Pulmonary artery endothelial cell (primary cell): ENCODE results near the gene MAD1L1. TPM values are rescaled to one million over a fixed set of nuclear protein-coding genes. Genes with fewer than 3 reads are reported as not detected.

Experiments used
- DNase-seq: peaks from one replicate; pipeline ENCODE4 v3.0.0-alpha.2; 2011; ENCODE audit warnings: low read depth, low spot score
- total RNA-seq: library from RNA; depleted of rRNA; stranded (reverse); fragments of >200 nt; gene quantifications from 2 replicates; pipeline ENCODE4 v1.2.3, GENCODE V29; 2014

MAD1L1 gene
- total RNA-seq, 1 donor from 2014 or later: 53.2 TPM

DNA sequence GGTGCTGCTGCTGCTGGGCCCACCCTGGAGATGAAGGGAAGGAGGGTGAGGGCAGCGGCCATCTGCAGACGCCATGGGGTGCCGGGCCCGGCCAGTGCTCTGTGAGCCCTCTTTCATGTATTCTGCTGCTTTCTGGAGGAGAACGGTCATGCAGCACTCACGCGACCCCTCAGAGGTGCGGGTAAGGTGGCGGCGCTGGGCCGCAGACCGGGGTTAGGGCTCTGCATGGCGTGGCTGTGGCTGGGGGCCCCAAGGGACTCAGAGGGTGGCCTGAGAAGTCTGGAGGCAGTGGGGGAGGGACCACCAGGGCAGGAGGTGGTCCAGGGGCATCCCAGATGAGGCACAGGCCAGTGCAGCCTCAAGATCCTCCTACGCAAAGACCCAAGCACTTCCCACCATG lies 287.2 kb downstream of the MAD1L1 start:
- no peak for DNase-seq

DNA sequence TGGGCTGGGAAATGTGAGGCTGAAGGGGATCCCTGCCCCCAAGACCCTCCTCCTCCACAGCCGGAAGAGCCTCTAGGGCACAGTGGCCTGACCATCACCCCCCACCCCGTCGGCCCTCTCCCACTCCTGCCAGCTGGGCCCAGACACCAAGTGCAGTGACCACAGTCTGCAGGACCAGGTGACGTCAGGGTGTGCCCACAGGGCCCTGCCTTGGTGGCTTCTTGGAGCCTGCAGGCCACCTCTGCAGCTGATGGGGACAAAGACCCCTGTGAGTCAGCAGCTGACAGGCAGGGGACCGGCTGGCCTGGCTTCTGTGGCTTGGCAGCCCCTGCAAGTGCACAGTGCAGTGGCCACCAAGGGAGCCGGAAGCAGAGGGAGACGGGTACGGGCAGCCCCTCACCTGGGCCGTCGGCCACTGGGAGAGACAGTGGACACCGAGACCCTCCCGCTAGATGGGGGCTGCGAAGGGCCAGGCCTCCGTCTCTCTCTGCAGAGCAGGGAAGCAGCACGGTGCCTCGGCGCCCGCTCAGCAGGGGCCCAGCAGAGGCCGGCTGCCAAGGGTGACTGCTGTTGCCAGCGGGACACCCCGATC lies 288.0 kb downstream of the MAD1L1 start:
- DNase-seq: no peak

DNA sequence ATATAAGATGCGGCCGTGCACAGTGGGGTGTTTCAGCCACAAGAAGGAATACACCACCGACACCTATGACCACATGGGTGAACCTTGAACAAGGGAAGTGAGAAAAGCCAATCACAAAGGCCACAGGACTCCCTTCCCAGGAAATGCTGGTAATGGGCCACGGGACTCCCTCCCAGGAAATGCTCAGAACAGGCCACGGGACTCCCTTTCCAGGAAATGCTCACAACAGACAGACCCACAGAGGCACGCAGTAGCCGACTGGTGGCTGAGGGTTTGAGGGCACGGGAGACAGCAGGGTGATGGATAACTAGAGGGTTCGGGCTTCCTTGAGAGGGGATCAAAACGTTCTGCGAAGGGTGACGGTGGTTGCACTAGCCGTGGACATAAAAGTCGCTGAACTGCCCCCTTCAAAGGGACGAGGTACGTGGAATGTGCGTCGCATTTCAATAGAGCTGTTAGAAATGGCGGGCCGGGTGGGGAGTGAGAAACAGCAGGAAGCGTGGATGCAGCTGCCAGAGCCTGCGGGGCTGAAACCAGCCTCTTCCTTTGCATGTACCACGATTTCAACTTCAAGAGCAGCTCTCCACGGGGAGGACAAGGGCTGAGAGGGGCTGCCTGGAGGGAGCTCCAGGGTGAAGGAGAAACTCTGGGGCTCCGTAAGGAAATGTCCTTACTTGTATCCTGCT lies 288.7 kb downstream of the MAD1L1 start:
- no peak for DNase-seq

DNA sequence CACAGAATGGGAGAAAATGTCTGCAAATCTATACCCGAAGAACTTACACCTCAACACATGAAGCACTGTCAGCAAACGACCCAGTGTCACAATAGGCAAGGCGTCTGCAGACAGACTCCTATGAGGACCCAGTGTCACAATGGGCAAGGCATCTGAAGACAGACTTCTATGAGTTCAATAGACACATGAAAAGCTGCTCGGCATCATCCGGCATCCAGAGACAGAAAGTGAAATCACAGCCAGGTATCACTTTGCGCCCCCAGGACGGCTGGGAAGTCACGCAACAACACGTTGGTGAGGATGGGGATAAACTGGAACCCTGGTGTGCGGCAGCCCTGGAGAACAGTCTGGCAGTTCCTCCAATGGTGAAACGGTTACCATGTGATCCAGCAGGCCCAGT lies 289.4 kb downstream of the MAD1L1 start:
- DNase-seq: no peak

DNA sequence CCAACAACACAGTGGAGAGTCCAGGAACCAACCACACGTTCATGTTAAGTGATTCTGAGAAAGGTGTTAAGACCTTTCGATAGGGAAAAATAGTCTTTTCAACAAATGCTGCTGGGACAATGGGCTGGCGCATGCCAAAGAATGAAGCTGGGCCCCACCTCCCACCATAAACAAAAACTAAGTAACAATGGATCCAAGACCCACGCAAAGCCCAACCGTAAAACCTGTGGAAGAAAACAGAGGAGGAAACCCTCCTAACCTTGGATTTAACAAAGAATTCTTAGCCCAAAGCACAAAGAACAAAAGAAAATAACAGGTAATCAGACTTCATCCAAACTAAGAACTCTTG lies 289.8 kb downstream of the MAD1L1 start:
- DNase-seq: no peak

DNA sequence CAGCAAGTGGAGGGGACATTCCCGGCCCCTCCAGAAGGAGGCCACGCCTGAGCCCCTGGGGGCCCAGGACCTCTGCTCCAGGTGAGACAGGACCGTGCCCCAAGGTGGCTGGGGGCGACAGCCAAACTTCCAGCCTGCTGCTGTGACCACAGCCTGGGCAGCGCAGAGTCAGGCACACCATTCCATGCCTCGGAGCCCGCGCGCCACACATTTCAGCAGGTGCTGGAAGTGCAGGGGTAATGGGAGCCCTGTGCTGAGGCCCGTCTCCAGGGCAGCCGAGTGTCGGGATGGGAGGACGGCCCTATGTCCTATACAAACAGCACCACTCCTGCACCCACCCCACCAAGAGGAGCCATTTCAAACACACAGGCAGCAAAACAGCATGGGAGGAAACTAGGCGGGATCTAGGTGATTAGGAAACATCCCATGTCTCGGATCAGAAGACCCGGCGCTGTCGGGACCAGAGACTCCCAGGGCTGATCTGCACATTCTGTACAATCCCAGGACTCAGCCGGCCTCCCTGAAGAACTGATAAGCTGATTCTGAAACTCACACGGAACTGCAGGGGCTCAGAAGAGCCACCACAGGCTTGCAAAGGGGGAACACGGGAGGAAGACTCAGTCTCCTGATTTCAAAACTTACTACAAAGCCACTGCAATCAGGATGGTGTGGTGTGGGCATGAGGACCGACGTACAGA lies 290.4 kb downstream of the MAD1L1 start:
- no peak for DNase-seq

DNA sequence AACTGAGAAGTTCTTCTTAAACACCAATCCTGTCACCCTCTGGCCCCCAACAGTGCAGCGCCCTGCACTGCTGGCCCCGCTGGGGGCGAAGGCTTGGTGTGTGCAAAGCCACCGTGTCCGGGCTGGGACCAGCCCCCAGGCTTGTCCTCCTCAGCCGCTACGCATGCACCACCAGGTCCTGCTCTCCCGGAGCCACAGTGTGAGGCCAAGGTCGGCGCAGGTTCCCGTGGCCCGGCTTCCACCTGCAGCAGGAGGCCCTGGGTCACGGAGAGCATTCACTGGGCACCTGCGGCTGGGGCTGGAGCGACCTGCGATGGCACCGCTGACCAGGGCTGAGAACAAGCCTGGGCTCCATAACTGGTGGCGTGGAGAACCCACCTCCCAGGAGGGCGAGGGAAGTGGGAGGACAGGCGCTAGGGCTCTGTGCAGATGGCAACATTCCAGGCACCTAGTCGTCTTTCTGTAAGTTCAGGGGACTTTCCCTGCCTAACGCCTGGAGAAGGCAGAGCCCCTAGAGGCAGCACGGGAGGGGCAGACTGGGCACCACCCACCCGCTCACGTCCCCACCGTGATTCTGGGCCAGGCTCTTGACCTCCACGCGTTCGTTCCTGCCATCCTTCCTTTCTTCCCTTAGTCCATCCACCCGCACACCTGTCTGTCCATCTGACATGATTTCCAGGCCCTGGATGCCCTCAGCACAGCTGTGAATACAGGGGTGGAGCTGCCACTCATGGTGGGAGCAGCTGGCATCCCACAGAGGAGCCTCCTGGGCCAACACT lies 291.1 kb downstream of the MAD1L1 start:
- DNase-seq: no peak

DNA sequence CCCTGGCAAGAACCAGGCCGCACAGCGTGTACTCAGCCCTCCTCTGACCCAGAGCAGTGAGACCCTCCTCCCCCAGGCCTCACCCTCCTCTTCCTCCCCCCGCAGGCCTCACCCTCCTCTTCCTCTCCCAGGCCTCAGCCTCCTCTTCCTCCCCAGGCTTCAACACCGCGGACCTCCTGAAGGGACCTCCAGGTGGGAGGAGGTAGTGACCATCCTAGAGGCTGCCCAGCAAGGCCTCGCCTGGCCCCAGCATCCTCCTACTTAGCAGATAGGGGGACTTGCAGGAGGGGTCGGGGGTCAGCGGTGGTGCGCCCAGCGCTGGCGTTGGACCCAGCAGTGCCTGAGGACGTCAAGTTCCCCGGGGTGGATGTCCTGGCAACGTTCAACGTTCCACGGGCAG lies 291.9 kb downstream of the MAD1L1 start:
- no peak for DNase-seq

DNA sequence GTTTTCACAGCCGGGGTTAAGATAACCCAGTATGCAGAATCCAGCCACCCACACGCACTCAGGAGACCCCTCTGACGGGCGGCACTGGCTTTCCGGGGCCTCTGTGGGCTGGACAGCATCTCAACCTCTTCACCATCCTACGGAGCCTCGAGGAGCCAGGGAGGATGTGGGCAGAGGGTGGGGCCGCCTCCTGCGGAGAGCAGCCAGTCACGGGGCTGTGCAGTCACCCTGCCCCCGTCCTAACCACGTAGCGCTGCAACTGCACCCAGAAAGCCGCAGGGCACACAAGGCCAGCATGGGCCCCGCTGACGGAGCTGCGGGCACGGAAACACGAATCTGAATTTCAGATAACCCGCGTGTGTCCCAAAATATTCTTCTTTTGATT lies 292.4 kb downstream of the MAD1L1 start:
- no peak for DNase-seq

DNA sequence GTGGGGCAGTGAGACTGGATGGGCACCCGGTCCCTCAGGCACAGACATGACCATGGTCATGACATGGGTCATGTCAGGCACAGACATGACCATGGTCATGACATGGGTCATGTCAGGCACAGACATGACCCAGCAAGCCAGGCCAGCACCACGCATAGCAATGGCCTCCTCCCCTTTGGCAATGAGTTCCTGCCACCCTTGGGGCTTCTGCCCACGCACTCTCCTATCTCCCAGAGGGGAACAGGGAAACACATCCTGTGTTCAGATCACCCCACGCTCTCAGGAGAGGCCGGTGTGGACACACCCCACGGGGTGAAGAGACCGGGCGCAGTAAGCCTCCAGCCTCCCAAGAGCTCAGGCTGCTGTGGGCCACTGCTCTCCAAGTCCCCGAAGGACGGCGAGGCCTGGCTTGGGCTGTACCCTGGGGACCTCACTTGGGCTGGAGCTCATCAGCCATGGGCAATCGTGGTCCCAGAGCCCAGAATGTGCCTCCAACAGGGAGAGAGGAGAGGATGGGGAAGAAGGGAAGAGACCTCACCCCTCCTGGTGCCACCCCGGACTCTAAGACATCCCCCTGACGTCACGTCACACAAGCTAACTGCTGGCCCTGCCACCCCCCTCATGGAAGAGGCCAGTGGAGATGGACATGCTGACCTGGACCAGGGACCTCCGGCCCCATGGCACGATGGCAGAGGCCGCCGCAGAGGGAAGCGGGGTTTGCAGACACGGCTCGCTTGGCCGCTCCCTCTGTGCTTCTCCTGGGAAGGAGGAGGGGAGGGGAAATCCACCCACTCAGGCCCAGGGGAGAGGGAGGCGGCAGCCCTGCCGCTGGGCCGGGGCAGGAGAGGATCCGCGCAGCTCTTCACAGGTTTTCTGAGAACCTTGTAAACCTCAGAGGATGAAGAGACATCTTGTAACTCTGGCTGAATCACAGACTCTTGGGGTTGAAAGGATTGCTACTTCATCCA lies 293.0 kb downstream of the MAD1L1 start:
- no peak for DNase-seq

DNA sequence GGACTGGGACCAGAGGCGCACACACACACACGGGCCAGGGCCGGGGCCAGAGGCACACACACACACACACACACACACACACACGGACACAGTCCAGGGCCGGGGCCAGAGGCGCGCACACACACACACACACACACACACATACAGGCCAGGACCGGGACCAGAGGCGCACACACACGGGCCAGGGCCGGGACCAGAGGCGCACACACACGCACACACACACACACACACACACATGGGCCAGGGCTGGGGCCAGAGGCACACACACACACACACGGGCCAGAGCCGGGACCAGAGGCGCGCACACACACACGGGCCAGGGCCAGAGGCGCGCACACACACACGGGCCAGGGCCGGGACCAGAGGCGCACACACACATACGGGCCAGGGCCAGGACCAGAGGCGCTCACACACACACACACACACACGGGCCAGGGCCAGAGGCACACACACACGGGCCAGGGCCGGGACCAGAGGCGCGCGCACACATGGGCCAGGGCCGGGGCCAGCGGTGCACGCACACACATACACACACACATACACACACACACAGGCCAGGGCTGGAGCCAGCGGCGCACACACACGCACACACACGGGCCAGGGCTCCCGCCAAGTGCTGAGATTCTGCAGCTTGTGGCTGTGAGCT lies 293.8 kb downstream of the MAD1L1 start:
- DNase-seq: no peak

DNA sequence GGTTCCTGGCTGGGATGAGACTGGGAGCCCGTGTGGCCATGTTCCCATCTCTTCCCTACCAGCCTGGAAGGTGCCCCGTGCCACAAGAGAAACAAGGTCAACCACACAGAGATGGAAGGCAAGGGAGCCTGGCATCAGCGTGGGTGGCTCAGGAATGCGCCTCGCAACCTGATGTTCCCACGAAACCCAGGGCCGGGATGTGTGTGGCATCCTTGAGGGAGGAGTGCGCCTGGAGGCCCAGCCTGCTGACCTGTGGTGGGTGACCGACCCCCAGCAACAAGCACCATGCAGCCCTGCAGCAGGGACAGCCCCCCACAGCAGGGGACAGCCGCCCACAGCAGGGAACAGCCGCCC lies 295.5 kb downstream of the MAD1L1 start:
- no peak for DNase-seq

DNA sequence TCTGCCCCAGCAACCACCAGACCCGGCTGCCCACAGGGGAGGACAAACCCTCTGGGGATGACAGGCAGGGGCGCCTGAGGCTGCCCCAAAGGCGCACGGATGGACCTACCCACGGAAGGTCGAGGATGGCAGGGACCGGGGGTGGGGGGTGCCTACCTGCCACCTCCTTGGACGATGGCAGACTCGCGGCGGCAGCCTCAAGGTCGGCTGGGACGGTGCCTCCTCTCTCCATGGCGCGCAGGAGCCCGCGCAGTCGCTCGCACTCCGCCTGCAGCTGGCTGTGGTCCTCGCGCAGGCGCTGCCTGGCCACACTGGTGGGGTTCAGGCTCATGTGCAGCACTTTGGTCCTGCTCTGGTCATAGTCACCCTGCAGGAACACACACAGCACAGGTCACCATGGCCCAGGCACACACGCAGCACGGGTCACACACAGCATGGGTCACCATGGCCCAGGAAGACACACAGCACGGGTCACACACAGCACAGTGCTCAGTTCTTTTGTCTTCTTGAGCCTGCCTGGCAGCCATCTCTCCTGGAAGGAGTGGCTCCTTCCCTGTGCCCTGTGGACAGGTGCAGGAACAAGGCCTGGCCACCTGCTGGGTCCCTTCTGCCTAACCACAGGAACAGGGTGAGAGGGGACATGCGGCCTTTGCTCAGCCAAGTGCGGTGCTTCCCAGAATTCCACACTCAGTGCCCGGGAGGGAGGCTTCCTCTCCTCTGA lies 296.1 kb downstream of the MAD1L1 start:
- DNase-seq: no peak

DNA sequence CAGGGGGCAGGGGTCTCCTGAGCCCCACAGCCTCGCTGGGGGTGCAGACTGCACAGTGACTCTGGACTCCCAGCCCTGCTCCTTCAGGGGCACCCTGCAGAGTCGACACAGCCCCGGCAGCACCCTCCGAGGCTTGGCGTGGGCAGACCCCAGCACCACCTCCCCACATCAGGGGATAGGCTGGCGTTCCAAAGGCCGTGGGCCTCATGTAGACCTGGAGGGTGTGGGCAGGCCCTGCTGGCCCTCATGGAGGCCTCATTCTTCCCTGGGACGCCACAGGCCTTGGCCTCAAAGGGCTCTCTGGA lies 296.8 kb downstream of the MAD1L1 start:
- DNase-seq: no peak

DNA sequence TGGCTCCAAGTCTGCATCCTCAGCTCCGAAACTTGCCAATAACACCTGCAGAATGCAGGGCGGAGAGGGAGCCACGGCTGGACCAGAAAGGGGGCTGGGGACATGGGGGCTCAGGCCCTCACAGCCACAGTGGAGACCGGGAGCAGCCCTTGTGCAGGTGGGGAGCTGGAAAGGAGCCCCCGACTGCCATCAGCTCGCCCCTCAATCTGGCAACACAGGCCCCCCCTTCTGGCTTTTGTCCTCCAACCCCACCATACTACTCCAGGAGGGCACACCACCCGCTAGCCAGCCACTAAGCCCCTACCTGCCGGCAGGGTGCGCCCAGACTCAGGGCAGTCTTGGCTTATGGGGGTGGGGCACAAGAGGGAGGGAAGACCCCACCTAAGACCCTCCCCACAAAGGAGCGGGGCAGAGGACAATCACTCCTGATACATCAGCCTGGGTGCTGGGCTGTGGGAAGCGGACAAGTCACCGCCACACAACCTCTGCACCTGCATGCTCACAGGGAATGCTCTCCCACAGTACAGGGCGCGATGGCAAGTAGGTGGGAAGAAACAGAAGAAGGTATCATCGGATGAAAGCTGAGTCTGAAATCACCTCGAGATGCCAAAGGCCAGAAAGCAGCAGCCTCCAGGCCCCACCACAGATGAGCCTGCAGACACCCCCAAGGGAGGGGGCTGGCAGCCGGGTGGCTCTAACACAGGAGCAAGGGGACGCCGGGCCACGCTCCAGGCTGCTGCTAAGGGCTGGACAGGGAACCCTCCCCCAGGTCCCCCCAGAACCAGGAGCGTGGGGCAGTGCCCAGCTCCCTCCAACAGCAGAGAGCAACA lies 297.4 kb downstream of the MAD1L1 start:
- DNase-seq: no peak

DNA sequence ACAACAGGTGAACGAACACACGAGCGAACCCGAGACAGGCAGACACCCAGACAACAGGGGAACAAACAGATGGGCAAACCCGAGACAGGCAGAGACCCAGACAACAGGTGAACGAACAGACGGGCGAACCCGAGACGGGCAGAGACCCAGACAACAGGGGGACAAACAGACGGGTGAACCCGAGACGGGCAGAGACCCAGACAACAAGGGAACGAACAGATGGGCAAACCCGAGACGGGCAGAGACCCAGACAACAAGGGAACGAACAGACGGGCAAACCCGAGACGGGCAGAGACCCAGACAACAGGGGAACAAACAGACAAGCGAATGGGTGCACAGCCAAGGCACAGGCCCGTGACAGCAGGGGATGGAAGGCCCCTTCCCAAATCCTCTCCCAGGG lies 298.0 kb downstream of the MAD1L1 start:
- no peak for DNase-seq

DNA sequence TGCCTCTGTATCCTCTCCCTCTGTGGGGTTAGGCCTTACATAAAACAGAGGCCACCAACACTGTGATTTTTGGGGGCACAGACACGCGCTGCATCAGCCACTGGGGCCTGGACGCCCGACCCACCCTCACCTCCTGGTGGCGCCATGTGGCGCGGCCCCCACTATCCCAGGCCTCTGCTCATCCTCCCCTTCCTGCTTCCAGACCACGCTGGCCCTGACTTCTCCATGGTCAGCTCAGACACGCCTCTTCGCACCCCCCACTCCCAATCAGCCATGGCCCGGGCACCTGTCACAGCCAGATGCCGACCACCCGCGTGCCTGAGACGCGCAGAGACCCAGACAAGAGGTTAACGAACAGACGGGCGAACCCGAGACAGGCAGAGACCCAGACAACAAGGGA lies 298.7 kb downstream of the MAD1L1 start:
- DNase-seq: no peak

DNA sequence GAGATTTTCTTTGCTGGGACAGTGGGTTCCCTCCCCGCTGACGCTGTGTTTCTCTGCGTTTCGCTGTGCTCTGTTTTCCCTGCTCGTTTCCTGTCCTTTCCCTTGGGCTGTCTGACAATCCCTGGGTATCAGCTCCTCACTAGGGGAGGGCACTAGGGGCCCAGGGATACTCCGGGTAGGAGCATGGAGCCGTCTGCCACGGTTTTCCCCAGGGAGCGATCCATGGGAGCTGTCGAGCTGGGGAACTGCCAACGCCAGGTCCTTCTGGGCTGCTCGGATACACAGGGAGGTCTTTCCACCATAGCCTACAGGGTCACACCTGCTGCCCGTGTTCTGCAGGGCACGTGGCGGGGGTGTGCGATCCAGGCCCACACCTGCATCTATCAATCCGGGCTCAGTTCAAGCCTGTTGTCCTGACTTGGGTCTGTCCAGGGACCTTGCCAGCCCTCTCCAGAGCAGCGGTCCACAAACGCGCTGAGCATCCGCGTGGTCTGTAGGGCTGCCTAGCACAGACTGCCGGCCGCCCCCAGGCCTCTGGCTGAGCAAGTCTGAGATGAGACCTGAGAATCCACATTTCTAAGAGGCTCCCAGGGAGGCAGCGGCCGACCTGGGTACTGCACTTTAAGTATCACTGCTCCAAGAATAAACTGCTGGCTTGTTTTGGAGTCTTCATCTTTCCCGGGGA lies 299.5 kb downstream of the MAD1L1 start:
- no peak for DNase-seq

DNA sequence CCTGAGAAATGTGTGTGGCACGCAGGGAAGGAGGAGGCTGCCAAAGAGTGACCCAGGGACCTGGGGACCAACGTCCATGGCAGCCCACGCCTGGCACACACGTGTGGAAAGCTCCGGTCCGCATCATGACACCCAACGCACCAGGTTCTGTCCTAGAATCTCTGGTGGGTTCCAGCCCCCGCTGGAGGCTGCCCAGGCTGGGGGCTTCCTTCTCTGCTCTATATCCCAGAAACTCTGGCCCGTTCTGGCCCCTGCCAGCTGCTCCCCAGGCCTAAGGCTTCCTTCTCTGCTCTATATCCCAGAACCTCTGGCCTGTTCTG lies 300.8 kb downstream of the MAD1L1 start:
- no peak for DNase-seq
